ENCODE data around the gene ZAP70.

- TF ChIP-seq EZH2 (IDR thresholded peaks at IDR 0.05; ENCODE audit: insufficient read depth, poor library complexity, severe bottlenecking): no peak
- no peak for TF ChIP-seq EZH2phosphoT487 (IDR thresholded peaks at IDR 0.05; ENCODE audit: insufficient read depth, low read depth)
These were observed 4.8 kb upstream of the ZAP70 start for GRCh38 chr2:97708608-97709007.

Measured in GM23248 (cell line).